T-helper 9 cell (primary cell): ENCODE data around the gene CAPG.
A peak's percentile ranks its signal among the peaks of the same experiment; 100 is the strongest.
"Not testable (repeated sequence)": the region's sequence is repeated elsewhere in the genome, so short reads cannot be mapped to it uniquely, and the experiment has no call there.

Source experiments
- DNase-seq: peaks from one replicate; pipeline ENCODE4 v3.0.0-alpha.2; 2020
- total RNA-seq, 2 donors: gene quantifications; one replicate each; lab custom pipeline; 2026; lab: John Stamatoyannopoulos, UW

CAPG gene, protein sequence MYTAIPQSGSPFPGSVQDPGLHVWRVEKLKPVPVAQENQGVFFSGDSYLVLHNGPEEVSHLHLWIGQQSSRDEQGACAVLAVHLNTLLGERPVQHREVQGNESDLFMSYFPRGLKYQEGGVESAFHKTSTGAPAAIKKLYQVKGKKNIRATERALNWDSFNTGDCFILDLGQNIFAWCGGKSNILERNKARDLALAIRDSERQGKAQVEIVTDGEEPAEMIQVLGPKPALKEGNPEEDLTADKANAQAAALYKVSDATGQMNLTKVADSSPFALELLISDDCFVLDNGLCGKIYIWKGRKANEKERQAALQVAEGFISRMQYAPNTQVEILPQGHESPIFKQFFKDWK
- 22.7 to 42.5 reads per million in 2 donors for total RNA-seq

DNA sequence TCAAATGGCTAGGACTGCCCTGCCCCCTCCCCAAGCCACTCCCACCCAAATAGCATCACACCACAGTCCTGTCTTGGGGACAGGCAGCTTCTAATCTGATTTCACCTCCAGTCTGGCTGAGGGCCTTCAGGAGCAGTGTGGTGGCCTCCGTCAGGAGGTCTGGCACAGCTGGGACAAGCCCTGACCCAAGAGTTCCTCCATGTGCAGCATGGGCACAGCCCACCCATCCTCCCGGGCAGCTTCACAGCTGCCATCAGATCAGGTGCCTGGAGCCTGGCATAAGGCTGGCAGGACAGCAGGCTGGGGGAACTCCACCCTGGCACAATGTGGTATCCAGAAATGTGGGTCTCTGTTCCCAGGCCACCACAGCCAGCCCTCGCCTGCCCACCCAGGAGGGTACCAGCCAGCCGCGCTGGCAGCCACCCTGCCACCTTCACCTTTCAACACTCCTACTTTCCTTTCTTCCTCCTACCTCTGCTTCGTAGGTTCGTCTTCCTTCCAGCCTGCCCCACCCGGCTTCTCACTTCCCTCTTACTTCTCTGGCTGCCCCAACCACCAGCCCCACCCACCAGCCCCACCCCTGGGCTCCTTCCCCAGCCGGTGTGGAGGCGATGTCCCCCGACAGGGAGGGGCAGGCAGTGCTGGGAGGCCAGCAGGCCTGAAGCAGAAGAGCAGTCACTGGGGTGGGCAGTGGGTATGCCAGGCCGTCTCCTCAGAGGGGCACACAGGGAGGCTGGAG lies at the start of gene CAPG:
Gene CAPG, minus strand, starts transcription at position 522 of the 739 bp plus-strand sequence. CDS start 8,221 bp downstream, outside the sequence.
- DNase-seq, result peak; percentile 28

DNA sequence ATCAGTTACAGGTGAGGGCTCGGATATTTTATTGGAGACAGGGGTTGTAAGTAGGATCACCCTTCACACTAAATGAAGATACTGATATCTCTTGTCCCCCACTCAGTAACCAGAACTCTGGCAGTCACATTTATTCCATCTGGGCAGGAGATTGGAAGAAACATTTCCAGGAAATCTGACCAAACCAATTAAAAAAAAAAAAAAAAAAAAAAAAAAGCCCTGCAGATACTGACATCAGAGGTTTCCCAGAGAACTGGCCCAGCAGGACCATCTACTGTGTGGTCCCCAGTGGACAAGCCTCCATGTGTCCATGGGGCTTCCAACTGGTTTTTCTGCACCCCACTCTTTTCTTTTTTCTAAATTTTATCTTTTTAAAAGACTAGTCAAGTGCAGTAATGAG lies 49.6 kb upstream of the CAPG start:
- DNase-seq, result no peak

DNA sequence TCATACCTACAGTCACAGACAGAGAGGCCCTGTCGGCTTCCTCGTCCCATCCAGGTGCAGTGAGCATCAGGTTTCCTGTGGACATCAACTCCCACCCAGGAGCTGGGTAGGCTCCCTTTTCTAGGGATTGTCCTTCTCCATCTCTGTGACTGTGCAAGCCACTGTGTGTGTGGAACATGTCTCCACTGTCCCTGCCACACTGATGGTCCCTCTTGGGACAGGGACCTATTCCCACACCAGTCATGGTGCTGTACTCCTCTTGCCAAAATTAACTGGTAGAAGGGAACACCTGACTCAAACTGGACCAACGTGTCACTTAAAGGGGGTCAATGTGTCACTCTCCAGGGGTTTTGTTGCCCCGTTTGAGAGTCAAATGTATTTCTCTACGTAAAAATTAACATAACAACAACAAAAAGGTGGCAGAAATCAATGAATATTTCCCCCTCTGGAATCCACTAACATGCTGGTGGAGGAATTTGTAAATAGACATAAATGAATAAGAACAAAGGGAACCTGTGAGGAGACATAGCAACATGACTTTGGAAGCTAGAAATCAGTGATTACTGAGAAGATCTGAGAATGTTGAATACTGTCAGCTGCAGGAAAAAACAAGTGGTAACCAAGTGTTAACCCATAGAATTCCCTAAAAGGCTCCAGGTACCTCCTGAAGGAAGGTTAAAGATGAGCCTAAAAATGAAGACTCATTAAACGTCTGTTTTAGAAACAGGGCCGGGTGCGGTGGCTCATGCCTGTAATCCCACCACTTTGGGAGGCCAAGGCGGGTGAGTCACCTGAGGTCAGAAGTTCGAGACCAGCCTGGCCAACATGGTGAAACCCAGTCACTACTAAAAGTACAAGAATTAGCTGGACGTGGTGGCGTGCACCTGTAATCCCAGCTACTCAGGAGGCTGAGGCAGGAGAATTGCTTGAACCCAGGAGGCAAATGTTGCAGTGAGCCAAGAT lies 48.7 kb upstream of the CAPG start:
- no peak for DNase-seq

DNA sequence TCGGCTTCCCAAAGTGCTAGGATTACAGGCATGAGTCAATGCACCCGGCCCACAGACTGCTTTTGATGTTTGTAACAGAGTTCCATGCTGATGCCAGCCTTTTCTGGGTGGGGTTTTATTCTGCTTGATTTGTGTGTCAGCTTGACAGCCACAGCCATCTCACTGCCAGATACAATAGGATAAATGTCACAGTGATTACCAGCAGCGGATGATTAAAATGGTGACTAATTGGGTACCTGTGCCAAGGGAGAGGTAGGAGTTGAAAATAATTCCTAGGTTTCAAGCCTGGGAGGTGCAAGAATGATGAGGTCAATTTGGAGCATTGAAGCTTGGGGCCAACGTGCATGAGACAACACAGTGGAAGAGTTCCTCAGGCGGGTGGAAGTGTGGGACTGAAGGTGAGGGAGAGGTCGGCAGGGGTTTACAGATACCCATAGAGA lies 47.7 kb upstream of the CAPG start:
- no peak for DNase-seq

DNA sequence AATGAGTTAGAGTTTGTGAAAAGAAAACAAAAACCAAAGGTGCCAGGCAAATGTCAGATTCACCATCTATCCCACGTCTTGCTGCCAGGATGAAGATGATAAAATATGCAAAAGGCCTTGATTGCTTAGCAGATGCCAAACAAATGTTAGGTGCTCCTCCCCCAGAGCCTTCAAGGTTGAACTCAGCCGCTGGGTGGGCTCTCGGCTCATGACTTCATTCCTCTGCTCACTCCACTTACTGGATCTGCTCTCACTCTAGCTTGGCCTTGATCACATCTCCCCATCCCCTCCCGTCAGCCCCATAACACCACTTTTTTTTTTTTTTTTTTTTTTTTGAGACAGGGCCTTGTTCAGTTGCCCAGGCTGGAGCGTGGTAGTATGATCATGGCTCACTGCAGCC lies 46.9 kb upstream of the CAPG start:
- no peak for DNase-seq

DNA sequence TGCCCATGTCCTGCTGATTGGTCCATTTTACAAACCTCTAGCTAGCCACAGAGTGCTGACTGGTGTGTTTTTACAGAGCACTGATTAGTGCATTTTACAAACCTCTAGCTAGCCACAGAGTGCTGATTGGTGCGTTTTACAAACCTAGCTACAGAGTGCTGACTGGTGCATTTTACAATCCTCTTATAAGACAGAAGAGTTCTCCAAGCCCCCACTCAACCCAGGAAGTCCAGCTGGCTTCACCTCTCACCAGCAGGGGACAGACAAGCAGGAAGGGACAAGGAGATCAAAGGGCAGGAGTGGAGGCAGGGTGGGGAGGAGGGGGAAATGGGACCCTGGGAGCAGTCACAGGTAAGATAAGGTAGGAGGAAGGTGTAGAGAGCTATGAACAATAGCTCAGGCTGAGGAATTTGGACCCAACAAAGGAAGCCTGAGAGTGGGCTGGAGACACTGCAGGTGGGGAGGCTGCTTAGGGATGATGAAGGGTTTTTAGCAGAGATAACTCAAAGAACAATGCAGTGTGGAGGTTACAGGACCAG lies 45.5 kb upstream of the CAPG start:
- no peak for DNase-seq

DNA sequence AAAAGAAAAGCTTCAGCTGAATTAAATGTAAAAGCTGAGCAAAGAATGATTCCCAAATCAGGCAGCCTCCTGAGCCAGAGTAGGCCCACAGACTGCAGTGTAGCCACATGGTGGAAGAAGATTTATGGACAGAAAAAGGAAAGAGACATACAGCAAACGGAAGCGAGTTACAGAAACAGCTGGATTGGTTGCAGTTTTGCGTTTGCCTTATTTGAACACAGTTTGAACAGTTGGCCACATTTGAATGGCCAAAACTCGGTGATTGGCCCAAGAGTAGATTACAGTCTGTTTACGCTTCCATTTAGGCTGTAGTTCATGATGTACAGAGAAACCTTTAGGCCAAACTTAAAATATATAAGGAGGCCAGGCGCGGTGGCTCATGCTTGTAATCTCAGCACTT lies 43.4 kb upstream of the CAPG start:
- no peak for DNase-seq

DNA sequence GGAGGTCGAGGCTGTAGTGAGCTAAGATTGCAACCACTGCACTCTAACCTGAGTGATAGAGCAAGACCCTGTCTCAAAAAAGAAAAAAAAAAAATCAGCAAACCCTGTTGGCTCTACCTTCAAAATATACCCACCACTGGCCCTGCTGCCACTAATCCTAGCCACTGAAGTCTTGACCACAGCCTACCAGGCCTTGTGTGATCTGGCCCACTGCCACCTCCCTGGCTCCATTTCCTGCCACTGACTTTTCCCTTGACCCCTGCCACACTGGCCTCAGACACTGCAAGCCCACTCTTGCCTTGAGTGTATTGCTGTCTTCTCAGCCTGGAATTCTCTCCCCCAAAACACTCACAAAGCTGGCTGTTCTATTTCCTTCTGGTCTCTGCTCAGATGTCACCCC lies 42.1 kb upstream of the CAPG start:
- DNase-seq, result no peak

DNA sequence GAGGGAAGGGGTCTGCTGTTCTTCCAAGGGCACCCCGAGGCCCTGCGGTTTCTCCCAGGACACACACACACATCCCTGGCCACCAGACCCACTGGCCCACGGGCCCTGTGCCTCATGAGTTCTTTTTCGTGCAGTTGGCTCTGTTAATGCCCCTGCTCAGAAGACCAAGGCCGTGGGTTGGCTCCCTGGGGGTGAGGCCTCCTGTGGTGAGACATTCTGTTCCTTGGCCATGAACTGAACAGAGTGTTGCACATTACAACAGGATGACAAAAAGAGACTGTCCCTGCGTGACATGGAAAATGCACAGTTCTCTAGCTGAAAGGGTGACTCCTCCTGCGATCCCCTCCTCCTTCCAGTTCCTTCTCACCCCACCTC lies 39.0 kb upstream of the CAPG start:
- no peak for DNase-seq

DNA sequence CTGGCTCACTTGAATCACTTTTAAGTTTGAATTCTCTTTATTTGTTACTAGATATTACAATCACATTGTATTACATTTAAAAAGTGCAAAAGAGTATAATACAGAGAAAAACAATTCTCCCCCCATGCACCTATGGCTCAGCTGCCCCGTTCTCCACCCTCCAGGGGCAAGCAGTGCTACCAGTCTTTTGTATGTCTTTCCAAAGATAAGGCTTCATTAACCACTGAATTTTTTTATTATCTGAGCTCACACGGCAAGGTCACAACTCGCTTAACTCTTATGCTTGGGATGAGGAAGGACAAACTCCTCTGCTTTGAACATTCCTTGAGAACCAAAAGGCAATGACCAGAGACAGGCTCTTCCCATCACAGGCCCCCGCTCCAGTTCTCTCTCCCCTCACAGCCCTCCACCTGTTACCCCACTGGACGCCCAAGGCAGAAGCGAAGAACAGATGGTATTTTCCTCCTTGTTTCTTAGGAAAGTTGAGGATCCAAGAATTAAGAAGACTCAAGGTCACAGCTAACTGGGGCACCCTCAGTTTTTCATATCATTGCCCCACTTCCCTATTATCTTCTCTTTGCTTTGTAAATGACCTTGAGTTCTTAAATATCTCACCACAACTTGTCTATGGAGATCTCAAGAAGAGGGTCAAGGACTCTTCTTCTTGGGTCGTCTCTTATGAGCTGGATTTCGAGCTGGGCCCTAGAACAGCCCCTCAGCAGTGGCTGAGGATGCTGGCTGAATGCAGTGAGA lies 38.5 kb upstream of the CAPG start:
- DNase-seq, result no peak

DNA sequence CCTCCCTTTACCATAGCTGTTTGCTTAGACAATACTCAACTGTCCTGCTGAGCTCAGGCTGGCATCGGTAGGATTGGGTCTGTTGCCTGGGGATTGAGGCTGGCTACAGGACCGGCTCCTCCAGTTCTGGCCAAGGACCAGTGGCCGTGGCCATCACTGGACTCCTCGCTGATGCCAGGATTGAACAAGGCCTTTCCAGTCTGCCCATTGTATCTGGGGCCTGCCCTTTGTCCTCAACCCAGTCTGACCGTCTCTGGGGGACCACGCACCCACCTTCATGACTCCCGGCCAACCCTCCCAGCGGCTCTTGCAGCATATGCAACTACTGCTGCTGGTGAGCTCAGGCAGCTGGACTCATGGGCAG lies 37.0 kb upstream of the CAPG start:
- no peak for DNase-seq

DNA sequence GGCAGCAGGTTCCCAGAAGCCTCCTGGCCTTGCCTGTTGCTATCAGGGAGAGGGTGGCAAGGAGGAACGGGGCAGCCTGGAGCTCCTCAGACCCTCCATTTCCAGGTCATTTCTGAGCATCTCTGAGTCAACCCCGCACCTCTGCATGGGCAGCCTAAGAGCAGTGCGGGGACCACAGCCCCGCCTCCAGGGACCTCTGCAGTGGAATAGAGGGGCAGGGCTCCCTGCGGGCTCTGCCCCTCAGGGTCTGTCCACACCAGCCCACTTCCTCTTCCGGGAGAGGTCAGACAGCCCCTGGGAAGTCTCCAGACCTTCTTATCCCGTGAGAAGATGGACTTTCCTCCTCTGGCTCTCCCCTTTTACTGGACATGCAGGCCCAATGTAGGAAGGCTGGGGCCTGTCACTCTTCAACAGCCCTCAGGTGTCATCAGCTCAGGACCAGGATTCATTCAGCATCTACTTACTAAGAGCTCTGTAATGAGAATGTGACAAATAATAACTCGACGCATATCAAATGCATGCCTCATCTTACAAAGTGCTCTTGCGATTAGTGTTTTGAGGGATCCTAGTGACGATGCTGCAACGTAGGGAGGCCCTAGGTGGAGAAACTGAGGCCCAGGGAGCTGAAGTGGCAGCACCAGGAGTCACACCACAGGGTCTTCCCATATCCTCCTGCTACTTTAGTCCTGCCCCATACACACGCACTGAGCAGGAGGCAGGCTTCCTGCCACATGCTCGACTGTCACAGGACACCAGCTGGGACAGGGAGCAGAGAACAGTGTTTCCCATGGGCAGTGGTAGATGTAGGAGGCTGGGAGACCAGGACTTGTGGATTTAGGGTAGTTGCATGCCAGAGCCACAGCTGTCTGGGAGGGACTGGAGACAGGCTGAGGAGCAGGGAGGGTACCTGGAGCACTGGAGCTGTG lies 36.4 kb upstream of the CAPG start:
- DNase-seq, result no peak

DNA sequence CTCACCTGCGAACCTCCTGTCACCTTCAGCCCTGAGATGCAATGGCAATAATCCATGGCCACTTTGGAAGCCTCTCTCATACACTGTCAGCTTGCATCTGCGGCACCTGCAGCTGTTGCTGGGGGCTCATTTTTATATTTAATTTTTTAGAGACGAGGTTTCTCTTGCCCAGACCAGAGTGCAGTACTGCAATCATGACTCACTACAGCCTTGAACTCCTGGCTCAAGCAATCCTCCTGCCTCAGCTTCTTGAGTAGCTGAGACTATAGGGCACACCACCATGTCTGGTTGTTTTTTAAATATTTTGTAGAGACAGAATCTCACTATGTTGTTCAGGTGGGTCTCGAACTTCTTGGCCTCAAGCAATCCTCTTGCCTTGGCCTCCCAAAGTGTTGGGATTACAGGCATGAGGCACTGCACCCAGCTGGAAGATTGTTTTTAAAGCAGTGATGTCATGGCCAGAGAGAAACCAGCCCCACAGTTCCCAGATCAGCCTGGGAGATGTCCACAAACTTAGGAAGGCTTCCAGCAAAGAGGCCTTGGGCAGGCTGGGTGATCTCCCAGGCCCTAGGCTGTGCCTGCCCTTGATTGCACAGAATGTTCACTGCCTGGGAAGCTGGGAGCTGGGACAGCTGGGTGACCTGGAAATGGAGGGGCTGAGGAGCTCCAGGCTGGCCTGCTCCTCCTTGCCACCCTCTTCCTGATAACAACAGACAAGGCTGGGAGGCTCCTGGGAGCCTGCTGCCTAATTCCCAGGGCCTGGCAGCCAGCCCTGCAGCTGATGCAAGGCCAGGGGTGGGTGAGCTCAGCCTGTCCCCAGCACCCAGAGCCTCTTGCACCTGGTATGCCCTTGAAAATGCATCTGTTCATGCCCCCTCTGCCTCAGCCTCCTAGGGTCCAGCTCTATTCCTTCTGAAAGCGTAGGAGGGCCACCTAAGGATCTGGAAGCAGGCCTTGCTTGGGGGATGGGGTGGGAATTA lies 35.4 kb upstream of the CAPG start:
- DNase-seq, result no peak

DNA sequence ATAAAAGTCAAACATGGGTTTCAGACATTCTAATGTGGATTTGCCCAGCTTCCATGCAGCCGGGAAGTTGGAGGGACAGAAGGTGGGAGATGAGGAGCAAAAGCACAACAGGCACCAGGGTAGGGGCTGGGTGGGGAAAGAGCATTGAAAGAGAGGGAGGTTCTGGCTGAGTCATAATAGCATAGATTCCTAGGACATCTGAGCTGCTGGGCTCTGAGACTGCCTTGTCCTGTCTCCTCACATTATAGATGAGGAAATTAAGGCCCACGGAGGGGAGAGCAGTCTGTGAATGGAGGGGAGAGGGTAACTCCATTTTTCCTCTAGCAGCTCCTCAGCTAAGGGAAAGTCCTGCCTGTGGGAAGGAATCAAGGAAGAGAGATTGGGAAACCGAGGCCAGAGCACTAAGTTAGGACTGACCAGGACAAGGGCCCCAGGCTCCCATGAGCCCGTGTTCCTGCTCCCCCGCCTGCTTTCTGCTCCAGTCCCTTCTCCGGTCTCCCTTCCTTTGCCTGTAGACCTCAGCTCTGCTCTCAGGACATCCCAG lies 34.5 kb upstream of the CAPG start:
- DNase-seq, result no peak

DNA sequence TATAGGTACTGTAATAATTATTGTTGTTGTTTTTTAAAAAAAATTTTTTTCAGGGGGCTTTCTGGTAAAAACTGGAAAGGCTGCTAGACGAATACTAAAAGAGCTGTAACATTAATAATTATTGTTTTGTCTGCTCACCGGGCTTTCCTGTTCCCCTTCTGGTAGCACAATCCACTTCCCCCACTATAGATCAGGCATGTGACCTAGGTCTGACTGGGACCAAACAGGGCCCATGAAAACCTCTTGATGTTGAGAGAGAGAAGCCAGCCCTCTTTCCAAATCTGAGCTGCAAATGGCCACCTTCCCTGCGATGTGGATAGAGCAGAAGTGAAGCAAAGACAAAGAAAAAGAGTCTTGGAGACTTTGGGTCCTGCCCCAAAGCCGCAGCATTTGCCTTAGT lies 31.7 kb upstream of the CAPG start:
- no peak for DNase-seq

DNA sequence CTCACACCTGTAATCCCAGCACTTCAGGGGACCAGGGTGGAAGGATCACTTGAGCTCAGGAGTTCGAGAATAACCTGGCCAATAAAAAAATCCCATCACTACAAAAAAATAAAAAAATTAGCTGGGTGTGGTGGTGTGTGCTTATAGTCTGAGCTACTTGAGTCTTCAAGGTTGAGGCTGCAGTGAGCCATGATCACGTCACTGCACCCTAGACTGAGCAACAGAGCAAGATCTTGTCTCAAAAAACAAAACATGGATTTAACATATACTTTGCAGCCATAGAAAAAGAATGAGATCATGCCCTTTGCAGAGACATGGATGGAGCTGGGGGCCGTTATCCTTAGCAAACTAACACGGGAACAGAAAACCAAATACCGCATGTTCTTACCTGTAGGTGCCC lies 30.6 kb upstream of the CAPG start:
- DNase-seq, result no peak

DNA sequence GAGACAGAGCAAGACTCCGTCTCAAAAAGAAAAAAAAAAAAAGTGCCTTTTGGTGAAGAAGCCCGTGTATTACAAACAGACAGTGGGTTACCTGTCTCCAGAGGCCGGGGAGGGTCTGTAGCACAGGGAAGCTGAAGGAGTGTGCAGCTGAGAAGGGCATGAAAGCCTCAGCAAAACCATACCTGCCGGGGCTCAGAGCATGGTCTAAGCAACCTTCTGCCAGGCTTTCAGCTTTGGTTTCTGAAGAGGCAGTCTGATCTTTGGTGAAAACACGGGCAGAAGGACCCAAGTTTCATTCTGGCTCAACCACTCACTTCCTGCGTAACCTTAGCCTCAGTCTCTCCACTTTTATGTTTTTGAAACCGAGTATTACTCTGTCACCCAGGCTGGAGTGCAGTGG lies 29.8 kb upstream of the CAPG start:
- no peak for DNase-seq

DNA sequence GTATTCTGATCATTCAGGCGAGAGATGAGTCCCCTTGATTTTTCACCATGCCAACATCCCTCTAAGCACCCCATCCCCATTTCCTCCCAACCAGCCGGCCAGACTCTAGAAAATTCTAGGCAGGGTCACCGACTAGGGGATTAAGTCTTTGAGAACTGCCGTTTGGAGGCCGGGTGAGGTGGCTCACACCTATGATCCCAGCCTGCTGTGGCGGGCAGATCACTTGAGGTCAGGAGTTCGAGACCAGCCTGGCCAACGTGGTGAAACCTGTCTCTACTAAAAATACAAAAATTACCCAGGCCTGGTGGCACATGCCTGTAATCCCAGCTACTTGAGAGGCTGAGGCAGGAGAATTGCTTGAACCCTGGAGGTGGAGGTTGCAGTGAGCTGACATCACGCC lies 29.4 kb upstream of the CAPG start:
- not testable (repeated sequence) for DNase-seq

DNA sequence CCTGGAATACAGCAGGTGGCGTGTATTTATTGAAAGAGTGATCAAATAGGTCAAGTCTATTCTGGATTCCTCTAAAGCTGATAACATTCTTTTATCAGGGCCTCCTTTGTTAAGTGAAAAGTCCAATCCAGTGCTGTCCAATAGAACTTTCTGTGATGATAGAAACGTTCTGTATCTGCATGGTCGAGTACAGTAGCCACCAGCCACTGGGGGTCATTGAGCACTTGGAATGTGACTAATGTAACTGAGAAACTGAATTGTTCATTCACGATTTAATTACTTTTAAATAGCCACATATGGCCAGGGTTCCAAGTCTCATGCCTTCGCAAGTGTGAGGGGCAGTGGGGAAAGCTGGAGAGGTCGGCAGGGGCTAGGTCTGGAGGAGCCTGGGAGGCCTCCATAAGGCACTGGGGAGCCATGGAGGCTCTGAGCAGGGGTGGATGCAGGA lies 28.9 kb upstream of the CAPG start:
- no peak for DNase-seq
